HCT116 (cell line): Measurements from ENCODE around the gene FITM1. TPM values are rescaled to one million over a fixed set of nuclear protein-coding genes. Genes with fewer than 3 reads are reported as not detected.

Source experiments
- ATAC-seq: fragments of 200-7000 bp; cut with Tn5 transposase; 2 replicates; pipeline ENCODE4 v1.9.1; 2020; ENCODE audit warnings: mild to moderate bottlenecking, moderate library complexity
- BruUV-seq: library from RNA; stranded (reverse); fragments of 400-500 nt; replicated peaks from 2 replicates; lab custom pipeline; 2021; lab: Mats Ljungman, UMichigan
- CTCF ChIA-PET: fragments of 300-600 bp; sonication (Branson Sonifier 250); formaldehyde crosslinking; loops from one replicate; lab custom pipeline; 2021; ENCODE audit warnings: antibody characterized with exemption; lab: Charles Lee
- POLR2A ChIA-PET: fragments of 300-600, 350-600 bp; sonication (Branson Sonifier 250); formaldehyde crosslinking; loops from one replicate; lab custom pipeline; 2021; ENCODE audit warnings: antibody characterized with exemption; lab: Charles Lee
- RAD21 ChIA-PET, 2 experiments: fragments of 300-600 bp; sonication (Branson Sonifier 250); formaldehyde crosslinking; loops; one replicate each; lab custom pipeline; 2023; ENCODE audit warnings: low total read pairs in 2 of 2; ENCODE audit not compliant: uncharacterized antibody in 2 of 2, unreplicated experiment in 2 of 2, low non-redundant PET in 1 of 2; lab: Charles Lee
- DNase-seq: peaks from one replicate; pipeline ENCODE4 v3.0.0-alpha.2; 2010; ENCODE audit warnings: low read depth, low spot score
- H2AFZ ChIP-seq: fragments of 200-600 bp; shearing (Covaris generic), sonication (generic); 2 replicates; pipeline ENCODE4 v1.6.1; 2017; ENCODE audit warnings: low read depth, mixed run types, mixed read lengths, antibody characterized with exemption, low read length; ENCODE audit not compliant: poor library complexity, severe bottlenecking
- H3K27ac ChIP-seq: 2 replicates; pipeline ENCODE4 v1.5.1; 2012; ENCODE audit warnings: low read depth, low read length
- H3K27me3 ChIP-seq: fragments of 200-600 bp; sonication (generic); 2 replicates; pipeline ENCODE4 v1.6.1; 2016; ENCODE audit warnings: mixed run types, low read length, mixed read lengths; ENCODE audit not compliant: insufficient read depth
- H3K36me3 ChIP-seq, 2 experiments: fragments of 200-500 bp in 1 of 2; fragments of 200-600 bp in 1 of 2; sonication (Bioruptor generic) in 1 of 2; sonication (generic) in 1 of 2; 2 replicates each; pipeline versions ENCODE4 v1.5.1 to v1.6.1; 2014 to 2016; ENCODE audit warnings: low read length in 2 of 2, inconsistent platforms in 1 of 2, mixed read lengths in 1 of 2, mixed run types in 1 of 2; ENCODE audit not compliant: insufficient read depth in 2 of 2, control insufficient read depth in 1 of 2
- H3K4me1 ChIP-seq, 2 experiments: fragments of 200-600 bp in 1 of 2; sonication (generic) in 1 of 2; 2 replicates each; pipeline versions ENCODE4 v1.5.1 to v1.6.1; 2012 to 2017; ENCODE audit warnings: low read length in 2 of 2, inconsistent platforms in 1 of 2, mild to moderate bottlenecking in 1 of 2, mixed read lengths in 1 of 2, mixed run types in 1 of 2, moderate library complexity in 1 of 2; ENCODE audit not compliant: insufficient read depth in 2 of 2, control insufficient read depth in 1 of 2
- H3K4me2 ChIP-seq: fragments of 200-600 bp; sonication (generic); 2 replicates; pipeline ENCODE4 v1.6.1; 2017; ENCODE audit warnings: mixed run types, low read length, mixed read lengths
- H3K4me3 ChIP-seq, 2 experiments: fragments of 200-600 bp in 1 of 2; sonication (generic) in 1 of 2; replicated peaks in 1 of 2; 2 replicates each; pipeline ENCODE4 v1.5.1; 2011 to 2016; ENCODE audit warnings: low read length in 2 of 2, control low read depth in 1 of 2, low read depth in 1 of 2, mild to moderate bottlenecking in 1 of 2, mixed read lengths in 1 of 2, mixed run types in 1 of 2
- H3K79me2 ChIP-seq: fragments of 200-600 bp; sonication (generic); 2 replicates; pipeline ENCODE4 v1.6.1; 2017; ENCODE audit warnings: mild to moderate bottlenecking, mixed run types, low read length, moderate library complexity, mixed read lengths; ENCODE audit not compliant: insufficient read depth
- H3K9ac ChIP-seq: fragments of 200-600 bp; sonication (generic); 2 replicates; pipeline ENCODE4 v1.6.1; 2016; ENCODE audit warnings: low read length, mixed read lengths
- H3K9me2 ChIP-seq: fragments of 200-600 bp; sonication (generic), shearing (Covaris generic); 2 replicates; pipeline ENCODE4 v1.6.1; 2017; ENCODE audit warnings: mixed run types, mild to moderate bottlenecking, moderate library complexity; ENCODE audit not compliant: insufficient read depth
- H3K9me3 ChIP-seq, 2 experiments: fragments of 200-500 bp in 1 of 2; fragments of 200-600 bp in 1 of 2; sonication (Bioruptor generic) in 1 of 2; sonication (generic) in 1 of 2; 2 replicates each; pipeline ENCODE4 v1.6.1; 2014 to 2017; ENCODE audit warnings: low read length in 2 of 2, mixed read lengths in 2 of 2, inconsistent platforms in 1 of 2, low read depth in 1 of 2, mild to moderate bottlenecking in 1 of 2, mixed run types in 1 of 2, moderate library complexity in 1 of 2; ENCODE audit not compliant: control insufficient read depth in 1 of 2, insufficient read depth in 1 of 2
- H4K20me1 ChIP-seq: fragments of 200-600 bp; sonication (generic), shearing (Covaris generic); 2 replicates; pipeline ENCODE4 v1.6.1; 2017; ENCODE audit warnings: mixed run types, mild to moderate bottlenecking, moderate library complexity; ENCODE audit not compliant: insufficient read depth
- ATF3 ChIP-seq: IDR thresholded peaks from 2 replicates; pipeline ENCODE4 v1.6.1; 2012
- CBX3 ChIP-seq: IDR thresholded peaks from 2 replicates; pipeline ENCODE4 v1.6.1; 2012; ENCODE audit warnings: low read depth
- CEBPB ChIP-seq: IDR thresholded peaks from 2 replicates; pipeline ENCODE4 v1.6.1; 2012; ENCODE audit warnings: low read depth
- CTCF ChIP-seq, 3 experiments: fragments of 200-600 bp in 1 of 3; sonication (generic) in 1 of 3; IDR thresholded peaks in 2 of 3; conservative IDR thresholded peaks in 1 of 3; 2 replicates each; pipeline ENCODE4 v1.5.1; 2012 to 2017; ENCODE audit warnings: low read depth in 2 of 3, low read length in 2 of 3, antibody characterized with exemption in 1 of 3, borderline replicate concordance in 1 of 3, control low read depth in 1 of 3, mild to moderate bottlenecking in 1 of 3, mixed read lengths in 1 of 3, mixed run types in 1 of 3, moderate library complexity in 1 of 3; ENCODE audit not compliant: insufficient read depth in 1 of 3
- EZH2phosphoT487 ChIP-seq: fragments of 200-600 bp; IDR thresholded peaks from 2 replicates; pipeline ENCODE4 v1.6.1; 2018; ENCODE audit warnings: antibody characterized with exemption, borderline replicate concordance
- FOSL1 ChIP-seq: IDR thresholded peaks from 2 replicates; pipeline ENCODE4 v1.6.1; 2012; ENCODE audit warnings: low read depth
- JUND ChIP-seq: IDR thresholded peaks from 2 replicates; pipeline ENCODE4 v1.6.1; 2012
- RAD21 ChIP-seq: IDR thresholded peaks from 2 replicates; pipeline ENCODE4 v1.6.1; 2012; ENCODE audit warnings: low read depth, mild to moderate bottlenecking
- SP1 ChIP-seq: IDR thresholded peaks from 2 replicates; pipeline ENCODE4 v1.6.1; 2012; ENCODE audit warnings: low read depth
- SRF ChIP-seq: IDR thresholded peaks from 2 replicates; pipeline ENCODE4 v1.6.1; 2012; ENCODE audit warnings: low read depth
- TCF7L2 ChIP-seq: IDR thresholded peaks from 2 replicates; pipeline ENCODE4 v1.7.0; 2011; ENCODE audit warnings: borderline replicate concordance, inconsistent platforms; ENCODE audit not compliant: insufficient read depth, insufficient read length; ENCODE audit errors: extremely low read depth
- YY1 ChIP-seq: IDR thresholded peaks from 2 replicates; pipeline ENCODE4 v1.6.1; 2011; ENCODE audit warnings: low read length, low read depth, moderate library complexity, mild to moderate bottlenecking; ENCODE audit not compliant: insufficient replicate concordance; ENCODE audit errors: extremely low read depth
- ZBTB33 ChIP-seq: IDR thresholded peaks from 2 replicates; pipeline ENCODE4 v1.6.1; 2011; ENCODE audit warnings: mild to moderate bottlenecking, low read length, moderate library complexity; ENCODE audit not compliant: insufficient replicate concordance; ENCODE audit errors: extremely low read depth
- ZNF274 ChIP-seq: fragments of 200-500 bp; sonication (Bioruptor generic); IDR thresholded peaks from 2 replicates; pipeline ENCODE4 v1.6.1; 2014; ENCODE audit warnings: mild to moderate bottlenecking, low read depth, low read length, inconsistent platforms
- intact Hi-C: fragments of 100-400 bp; cut with micrococcal nuclease; formaldehyde crosslinking; loops from 2 replicates; pipeline ENCODE4 v1.10.0; 2022
- total RNA-seq: library from RNA; stranded (reverse); gene quantifications from one replicate; pipeline ENCODE4 v1.2.1, GENCODE V29; 2021; ENCODE audit not compliant: unreplicated experiment
- TF ChIP-seq, protein P1 (sequence below): IDR thresholded peaks from 2 replicates; pipeline ENCODE4 v1.6.1; 2012; ENCODE audit warnings: low read depth
- TF ChIP-seq, protein P2 (sequence below): IDR thresholded peaks from 2 replicates; pipeline ENCODE4 v1.6.1; 2012

FITM1 gene
- total RNA-seq, 1 experiment from 2014 or later = 0.81 TPM

GRCh38 chr14:24177891-24178290, 47.4 kb downstream of the FITM1 start:
- Histone ChIP-seq H4K20me1 (no peaks in the 10 kb centered on the region), H3K79me2 (no peaks in the 10 kb centered on the region), H3K4me1 (no peaks in the 10 kb centered on the region), H3K9ac (no peak overlapping the region), H3K9me2 (no peaks in the 10 kb centered on the region), H3K9me3 (no peaks in the 10 kb centered on the region), H3K4me2 (no peak overlapping the region), H3K4me3 (no peak overlapping the region), H3K36me3 (peaks cover 16 to 27% of the 10 kb centered on the region in 2 experiments; a peak in 3 of 4 replicates), H3K27me3 (no peaks in the 10 kb centered on the region), H3K27ac (no peak overlapping the region), H2AFZ (no peak overlapping the region)
- BruUV-seq = no TSS peak
- RAD21 ChIA-PET = no interaction called here
- CTCF ChIA-PET = no interaction called here
- POLR2A ChIA-PET = no interaction called here
- TF ChIP-seq, protein P1, sequence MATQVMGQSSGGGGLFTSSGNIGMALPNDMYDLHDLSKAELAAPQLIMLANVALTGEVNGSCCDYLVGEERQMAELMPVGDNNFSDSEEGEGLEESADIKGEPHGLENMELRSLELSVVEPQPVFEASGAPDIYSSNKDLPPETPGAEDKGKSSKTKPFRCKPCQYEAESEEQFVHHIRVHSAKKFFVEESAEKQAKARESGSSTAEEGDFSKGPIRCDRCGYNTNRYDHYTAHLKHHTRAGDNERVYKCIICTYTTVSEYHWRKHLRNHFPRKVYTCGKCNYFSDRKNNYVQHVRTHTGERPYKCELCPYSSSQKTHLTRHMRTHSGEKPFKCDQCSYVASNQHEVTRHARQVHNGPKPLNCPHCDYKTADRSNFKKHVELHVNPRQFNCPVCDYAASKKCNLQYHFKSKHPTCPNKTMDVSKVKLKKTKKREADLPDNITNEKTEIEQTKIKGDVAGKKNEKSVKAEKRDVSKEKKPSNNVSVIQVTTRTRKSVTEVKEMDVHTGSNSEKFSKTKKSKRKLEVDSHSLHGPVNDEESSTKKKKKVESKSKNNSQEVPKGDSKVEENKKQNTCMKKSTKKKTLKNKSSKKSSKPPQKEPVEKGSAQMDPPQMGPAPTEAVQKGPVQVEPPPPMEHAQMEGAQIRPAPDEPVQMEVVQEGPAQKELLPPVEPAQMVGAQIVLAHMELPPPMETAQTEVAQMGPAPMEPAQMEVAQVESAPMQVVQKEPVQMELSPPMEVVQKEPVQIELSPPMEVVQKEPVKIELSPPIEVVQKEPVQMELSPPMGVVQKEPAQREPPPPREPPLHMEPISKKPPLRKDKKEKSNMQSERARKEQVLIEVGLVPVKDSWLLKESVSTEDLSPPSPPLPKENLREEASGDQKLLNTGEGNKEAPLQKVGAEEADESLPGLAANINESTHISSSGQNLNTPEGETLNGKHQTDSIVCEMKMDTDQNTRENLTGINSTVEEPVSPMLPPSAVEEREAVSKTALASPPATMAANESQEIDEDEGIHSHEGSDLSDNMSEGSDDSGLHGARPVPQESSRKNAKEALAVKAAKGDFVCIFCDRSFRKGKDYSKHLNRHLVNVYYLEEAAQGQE = no peak
- TF ChIP-seq TCF7L2 = no peak
- no peak for TF ChIP-seq ZNF274
- no peak for TF ChIP-seq JUND
- TF ChIP-seq, protein P2, sequence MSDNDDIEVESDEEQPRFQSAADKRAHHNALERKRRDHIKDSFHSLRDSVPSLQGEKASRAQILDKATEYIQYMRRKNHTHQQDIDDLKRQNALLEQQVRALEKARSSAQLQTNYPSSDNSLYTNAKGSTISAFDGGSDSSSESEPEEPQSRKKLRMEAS = no peak
- TF ChIP-seq YY1 = no peak
- no peak for TF ChIP-seq SRF
- no peak for TF ChIP-seq EZH2phosphoT487
- no peak for TF ChIP-seq RAD21
- no peak for TF ChIP-seq CEBPB
- no peak for TF ChIP-seq SP1
- no peak for TF ChIP-seq CTCF (IDR thresholded peaks at IDR 0.05 in 2 of 3, conservative IDR thresholded peaks at IDR 0.05 in 1 of 3; ENCODE audit: borderline replicate concordance in 1 of 3, insufficient read depth in 1 of 3, low read depth in 2 of 3, low read length in 2 of 3)
- TF ChIP-seq CBX3 = no peak
- TF ChIP-seq FOSL1 = no peak
- no peak for TF ChIP-seq ZBTB33
- TF ChIP-seq ATF3 = no peak
- DNase-seq (no peak), ATAC-seq (peak; percentile 14; the same call in 1 of the 2 replicates)
- intact Hi-C loops = no loop called here
